ENCODE results near the gene ALDH4A1. TPM values are rescaled to one million over a fixed set of nuclear protein-coding genes. Genes with fewer than 3 reads are reported as not detected.
A peak's percentile ranks its signal among the peaks of the same experiment; 100 is the strongest.

ALDH4A1 gene
- total RNA-seq, 4 donors from 2014 or later: 16.5 to 25.8 (median 22.1) TPM

DNA sequence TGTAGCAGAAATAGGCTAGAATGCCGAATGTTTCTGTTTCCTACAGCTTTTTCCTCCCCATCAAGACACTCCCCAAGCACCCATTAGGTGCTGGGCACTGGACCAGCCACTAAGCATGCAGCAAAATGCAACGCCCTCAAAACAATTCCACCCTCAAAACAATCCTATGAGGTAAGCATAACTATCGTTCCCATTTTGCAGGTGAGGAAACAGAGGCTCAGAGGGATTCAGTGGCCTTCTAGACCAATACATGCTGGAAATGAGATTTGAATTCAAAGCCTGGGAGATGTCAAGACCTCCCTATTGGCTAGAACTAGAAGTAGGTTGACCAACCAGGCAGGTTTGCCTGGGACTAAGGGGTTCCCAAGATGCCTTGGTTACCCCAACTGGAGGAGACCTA lies 10.2 kb upstream of the ALDH4A1 start:
- WGBS, 2 donors: 49 to 52% methylated on average over 3 of the region's 3 CpGs
- DNase-seq (ENCODE audit: low spot score in 2 of 2): no peak
- intact Hi-C loops (cut with DNase I; ENCODE audit: low total_unique reads): no loop called here
- H3K4me3 ChIP-seq (ENCODE audit: low read depth, poor library complexity, severe bottlenecking): no peak overlapping the region
- no peak for TF ChIP-seq POLR2A (IDR thresholded peaks at IDR 0.05)
- TF ChIP-seq, protein P1, sequence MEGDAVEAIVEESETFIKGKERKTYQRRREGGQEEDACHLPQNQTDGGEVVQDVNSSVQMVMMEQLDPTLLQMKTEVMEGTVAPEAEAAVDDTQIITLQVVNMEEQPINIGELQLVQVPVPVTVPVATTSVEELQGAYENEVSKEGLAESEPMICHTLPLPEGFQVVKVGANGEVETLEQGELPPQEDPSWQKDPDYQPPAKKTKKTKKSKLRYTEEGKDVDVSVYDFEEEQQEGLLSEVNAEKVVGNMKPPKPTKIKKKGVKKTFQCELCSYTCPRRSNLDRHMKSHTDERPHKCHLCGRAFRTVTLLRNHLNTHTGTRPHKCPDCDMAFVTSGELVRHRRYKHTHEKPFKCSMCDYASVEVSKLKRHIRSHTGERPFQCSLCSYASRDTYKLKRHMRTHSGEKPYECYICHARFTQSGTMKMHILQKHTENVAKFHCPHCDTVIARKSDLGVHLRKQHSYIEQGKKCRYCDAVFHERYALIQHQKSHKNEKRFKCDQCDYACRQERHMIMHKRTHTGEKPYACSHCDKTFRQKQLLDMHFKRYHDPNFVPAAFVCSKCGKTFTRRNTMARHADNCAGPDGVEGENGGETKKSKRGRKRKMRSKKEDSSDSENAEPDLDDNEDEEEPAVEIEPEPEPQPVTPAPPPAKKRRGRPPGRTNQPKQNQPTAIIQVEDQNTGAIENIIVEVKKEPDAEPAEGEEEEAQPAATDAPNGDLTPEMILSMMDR (IDR thresholded peaks at IDR 0.05): no peak

DNA sequence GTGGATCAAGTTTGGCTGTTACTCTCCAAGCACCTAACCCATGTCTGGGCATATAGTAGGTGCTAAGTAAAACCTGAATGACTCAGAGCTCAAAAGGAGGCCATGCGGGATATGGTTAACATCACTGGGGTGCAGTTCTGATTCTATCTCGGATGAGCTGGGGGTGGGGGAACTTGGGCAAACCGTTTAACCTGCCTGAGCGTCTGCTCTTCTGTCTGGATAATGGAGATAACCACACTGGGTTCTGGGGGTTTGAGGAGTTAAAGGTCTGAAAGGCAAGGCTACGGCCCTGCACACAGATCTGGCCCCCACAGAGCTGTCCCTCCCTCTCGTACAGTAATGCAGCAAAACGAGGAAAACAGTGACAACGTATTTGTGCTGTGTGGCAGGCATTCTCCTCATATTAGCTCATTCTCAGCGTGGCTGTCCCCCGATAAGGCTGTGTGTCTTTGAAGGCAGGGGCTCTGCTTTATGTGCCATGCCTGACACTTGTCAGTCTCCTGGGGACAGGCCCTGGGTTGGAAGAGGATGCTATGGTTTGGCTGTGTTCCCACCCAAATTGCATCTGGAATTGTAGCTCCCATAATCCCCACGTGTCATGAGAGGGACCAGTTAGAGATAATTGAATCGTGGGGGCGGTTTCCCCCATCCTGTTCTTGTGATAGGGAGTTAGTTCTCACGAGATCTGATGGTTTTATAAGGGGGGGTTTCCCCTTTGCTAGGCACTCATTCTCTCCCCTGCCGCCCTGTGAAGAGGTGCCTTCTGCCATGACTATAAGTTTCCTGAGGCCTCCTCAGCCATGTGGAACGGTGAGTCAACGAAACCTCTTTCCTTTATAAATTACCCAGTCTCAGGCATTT lies 6.8 kb upstream of the ALDH4A1 start:
- WGBS, 2 donors: 66 to 68% methylated on average over 17 of the region's 17 CpGs
- intact Hi-C loops (cut with DNase I; ENCODE audit: low total_unique reads): loop anchor here (5.0 kb wide), 1 partner anchor 178 kb away; no protein-coding TSS in a partner anchor
- no peak overlapping the region for H3K4me3 ChIP-seq (ENCODE audit: low read depth, poor library complexity, severe bottlenecking)
- no peak for DNase-seq (ENCODE audit: low spot score in 2 of 2)
- no peak for TF ChIP-seq POLR2A (IDR thresholded peaks at IDR 0.05)
- TF ChIP-seq, protein P1 (IDR thresholded peaks at IDR 0.05): no peak

DNA sequence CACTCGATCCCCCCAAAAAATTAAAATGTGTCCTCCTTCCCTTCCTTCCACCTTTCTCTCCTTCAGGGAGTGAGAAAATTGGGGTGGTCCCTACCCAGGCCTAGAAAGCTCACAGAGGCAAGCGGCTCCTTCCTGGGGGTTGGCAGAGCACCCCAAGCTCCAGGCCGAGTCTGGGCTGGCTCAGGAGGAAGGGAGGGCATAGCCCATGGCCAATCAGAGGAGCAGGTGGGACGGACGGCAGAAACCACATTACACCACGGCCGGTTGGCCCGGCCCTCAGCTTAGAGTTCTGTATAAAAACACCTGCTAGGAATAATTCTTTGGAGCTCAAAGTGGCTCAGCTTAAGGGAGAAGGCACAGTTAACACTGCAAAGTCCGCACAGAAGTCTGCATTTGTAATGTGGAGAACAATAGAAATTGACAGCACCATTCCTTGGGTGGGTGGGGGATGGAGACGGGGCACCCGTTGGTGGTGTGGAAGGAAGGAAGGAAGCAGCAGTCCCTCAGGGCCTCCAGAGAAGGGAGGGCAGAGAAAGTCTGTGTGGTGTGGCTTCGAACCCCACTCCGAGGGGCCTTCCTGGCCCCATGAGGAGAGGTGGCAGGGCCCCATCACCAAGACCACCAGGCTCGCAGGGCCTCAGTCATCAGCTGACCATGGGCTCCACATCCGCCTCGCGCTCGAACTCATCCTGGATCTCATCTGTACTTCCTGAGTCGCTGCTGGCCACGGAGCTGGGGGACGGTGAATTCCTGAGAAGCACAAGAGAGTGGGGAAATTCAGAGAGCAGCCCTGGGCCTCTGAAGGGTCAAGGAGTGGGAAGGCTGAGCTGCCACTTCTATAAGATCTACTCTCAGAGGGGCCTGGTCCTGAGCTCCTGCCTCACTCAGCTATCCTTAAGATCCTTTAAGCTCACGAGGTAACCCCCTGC lies 5.8 kb upstream of the ALDH4A1 start:
- DNase-seq (ENCODE audit: low spot score in 2 of 2): no peak
- H3K4me3 ChIP-seq (ENCODE audit: low read depth, poor library complexity, severe bottlenecking): no peak overlapping the region
- TF ChIP-seq, protein P1 (IDR thresholded peaks at IDR 0.05): no peak
- no peak for TF ChIP-seq POLR2A (IDR thresholded peaks at IDR 0.05)
- intact Hi-C loops (cut with DNase I; ENCODE audit: low total_unique reads): loop anchor here (5.0 kb wide), 1 partner anchor 179 kb away; no protein-coding TSS in a partner anchor
- 57 to 64% methylated on average over 20 to 22 of the region's 22 CpGs for WGBS, 2 donors

DNA sequence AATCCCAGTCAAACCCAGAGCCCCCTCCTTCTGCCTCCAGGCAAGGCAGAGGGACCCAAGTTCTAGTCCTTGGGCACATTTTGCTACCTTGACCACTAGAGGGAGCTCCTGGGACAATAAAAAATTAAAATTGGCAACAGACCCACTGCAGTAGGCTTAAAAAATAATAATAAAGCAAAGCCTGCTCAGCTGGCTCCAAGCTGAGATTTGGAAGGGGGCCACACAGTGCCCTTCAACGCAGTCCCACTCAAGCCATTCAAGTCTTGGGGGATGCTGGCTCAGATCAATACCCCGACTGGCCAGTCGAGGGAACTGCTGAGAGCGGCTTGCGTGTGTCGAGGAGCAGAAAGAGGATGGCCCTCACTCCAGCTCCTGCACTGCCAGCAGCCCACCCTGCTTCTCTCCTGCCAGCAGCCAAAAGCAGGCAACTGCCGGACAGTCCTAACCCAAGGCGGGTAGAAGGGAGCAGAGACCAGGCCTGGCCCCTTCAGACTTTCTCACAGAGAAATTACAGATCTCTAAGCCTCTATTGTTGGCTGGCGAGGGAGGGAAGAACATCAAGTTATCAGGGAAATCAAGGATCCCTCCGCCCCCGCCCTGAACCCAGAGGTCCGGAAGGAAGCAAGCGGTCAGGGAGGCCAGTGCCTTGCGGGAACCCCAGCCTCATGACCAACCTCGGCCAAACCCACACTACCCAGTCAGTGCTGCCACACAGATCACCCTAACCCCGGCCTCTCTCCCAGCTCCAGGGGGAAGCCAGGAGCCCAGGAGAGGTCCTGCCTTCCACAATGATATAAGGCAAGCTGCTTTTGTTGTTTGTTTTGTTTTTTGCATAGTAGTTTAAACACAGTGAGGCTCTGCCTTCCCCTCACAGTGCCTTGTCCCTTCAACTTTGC lies 4.9 kb upstream of the ALDH4A1 start:
- intact Hi-C loops (cut with DNase I; ENCODE audit: low total_unique reads): loop anchor here (5.0 kb wide), 1 partner anchor 180 kb away; no protein-coding TSS in a partner anchor
- no peak overlapping the region for H3K4me3 ChIP-seq (ENCODE audit: low read depth, poor library complexity, severe bottlenecking)
- TF ChIP-seq POLR2A (IDR thresholded peaks at IDR 0.05): no peak
- TF ChIP-seq, protein P1 (IDR thresholded peaks at IDR 0.05): peak in 1 of 3 donors; percentile 59
- 31 to 38% methylated on average over 11 to 16 of the region's 16 CpGs for WGBS, 2 donors
- no peak for DNase-seq (ENCODE audit: low spot score in 2 of 2)

DNA sequence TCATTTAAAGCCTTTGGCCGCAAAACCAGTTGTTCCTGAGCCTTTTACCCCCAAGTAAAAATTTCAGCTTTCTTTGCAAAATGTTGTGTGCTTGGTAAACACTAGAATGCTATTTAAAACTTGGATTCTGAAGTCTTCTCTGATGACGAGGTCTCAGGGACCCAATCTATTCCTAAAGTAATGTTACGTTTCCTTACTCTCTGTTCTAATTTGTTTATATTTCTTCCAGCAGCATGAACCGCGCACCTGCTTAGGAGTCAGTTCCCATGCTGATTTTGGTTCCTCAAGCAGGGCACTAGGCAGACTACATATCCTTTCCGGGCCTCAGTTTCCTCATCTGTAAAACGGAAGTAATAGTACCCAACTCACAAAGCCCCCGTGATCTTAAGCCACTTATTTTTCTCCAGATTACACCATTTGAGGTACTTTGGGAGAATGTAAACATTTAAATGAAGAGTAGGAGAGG lies 969 bp upstream of the ALDH4A1 start:
- intact Hi-C loops (cut with DNase I; ENCODE audit: low total_unique reads): no loop called here
- no peak for DNase-seq (ENCODE audit: low spot score in 2 of 2)
- no peak for TF ChIP-seq POLR2A (IDR thresholded peaks at IDR 0.05)
- TF ChIP-seq, protein P1 (IDR thresholded peaks at IDR 0.05): no peak
- WGBS, 2 donors: 29% methylated on average over 8 of the region's 8 CpGs
- peak overlapping the region; percentile 30 for H3K4me3 ChIP-seq (ENCODE audit: low read depth, poor library complexity, severe bottlenecking)

All from lower leg skin (tissue), 4 donors.